Activated CD4-positive, alpha-beta T cell treated with anti-CD3 and anti-CD28 coated beads for 48 hours (primary cell): ENCODE results near the gene CST4.
A peak's percentile ranks its signal among the peaks of the same experiment; 100 is the strongest.
"Not testable (repeated sequence)": the region's sequence is repeated elsewhere in the genome, so short reads cannot be mapped to it uniquely, and the experiment has no call there.

Experiments used
- DNase-seq: peaks from one replicate; pipeline ENCODE4 v3.0.0-alpha.2; 2020

CST4 gene

GRCh38 chr20:23640018-23640601 lies 48.7 kb downstream of the CST4 start:
- DNase-seq: no peak

- DNase-seq: no peak
These were observed 49.3 kb downstream of the CST4 start for GRCh38 chr20:23639490-23639958.

GRCh38 chr20:23638309-23638708 lies 50.5 kb downstream of the CST4 start:
- DNase-seq: no peak

DNA sequence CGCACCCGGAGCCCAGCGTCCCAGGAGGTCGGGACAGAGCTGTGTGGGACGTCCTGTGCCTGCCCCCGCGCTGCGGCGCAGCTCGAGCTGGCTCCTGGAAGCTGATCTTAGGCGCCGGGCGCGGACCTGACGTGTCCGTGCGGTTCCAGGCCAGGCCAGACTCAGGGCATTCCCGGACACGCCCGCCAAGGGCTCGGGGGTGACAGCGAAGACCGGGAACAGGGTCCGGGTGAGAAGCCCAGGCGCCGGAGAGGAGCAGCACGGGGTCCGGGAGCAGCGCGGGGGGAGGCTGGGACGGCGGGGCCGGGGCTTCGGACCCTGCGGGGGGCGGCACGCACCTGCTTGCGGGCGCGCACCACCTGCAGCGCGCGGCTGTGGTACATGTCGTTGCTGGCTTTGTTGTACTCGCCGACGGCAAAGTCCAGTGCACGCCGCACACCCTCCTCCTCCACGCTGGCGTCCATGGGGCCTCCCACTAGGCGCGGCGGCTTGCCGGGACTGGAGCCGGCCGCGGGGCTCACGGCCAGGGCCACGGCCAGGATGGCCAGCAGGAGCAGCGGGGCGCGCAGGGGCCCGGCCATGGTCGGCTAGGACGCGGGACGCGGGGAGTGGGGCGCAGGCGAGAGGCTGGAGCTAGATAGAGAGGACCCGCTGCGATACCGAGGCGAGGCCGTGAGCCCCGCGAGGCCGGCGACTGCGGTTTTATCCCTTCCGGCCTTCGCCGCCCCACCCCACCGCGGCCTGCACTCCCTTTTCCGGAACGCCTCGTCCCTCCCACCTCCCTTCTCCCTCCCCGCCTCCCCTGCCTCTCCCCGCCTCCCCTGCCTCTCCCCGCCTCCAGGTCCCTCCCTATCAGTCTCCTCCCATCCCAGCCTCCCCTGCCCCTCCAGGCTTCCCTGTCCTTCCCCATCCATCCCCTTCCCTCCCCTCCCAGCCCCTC lies 51.3 kb downstream of the CST4 start, which contains the start of gene CST3:
Gene CST3 (minus strand): TSS at position 674 of the 940 bp plus-strand sequence. CDS start 93 bp downstream, at position 581.
- DNase-seq: peak; percentile 9

DNA sequence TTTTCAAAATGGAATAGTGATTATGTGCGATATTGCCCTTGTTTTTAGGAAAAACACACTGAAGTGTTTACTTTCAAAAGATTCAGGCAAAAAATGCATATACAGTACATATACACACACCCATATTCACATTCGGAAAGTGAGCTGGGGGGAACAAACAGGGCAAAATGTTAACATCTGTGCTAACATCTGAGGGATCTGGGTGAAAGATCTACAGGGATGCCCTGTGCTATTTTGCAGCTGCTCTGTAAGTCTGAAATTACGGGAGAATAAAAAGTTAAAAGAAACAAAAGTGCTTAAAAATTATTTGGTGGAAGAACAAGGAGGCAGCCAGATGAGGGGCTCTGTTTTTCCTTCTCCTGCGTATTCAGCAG lies 51.9 kb downstream of the CST4 start:
- no peak for DNase-seq

- DNase-seq: no peak
These were observed 52.5 kb downstream of the CST4 start for GRCh38 chr20:23636182-23636907.

- not testable (repeated sequence) for DNase-seq
These were observed 53.1 kb downstream of the CST4 start for GRCh38 chr20:23635768-23636090.
